CD4-positive, alpha-beta T cell treated with Interleukin-17A for 1 hour (primary cell): ENCODE results near the gene RSL24D1.
"Not testable (repeated sequence)": the region's sequence is repeated elsewhere in the genome, so short reads cannot be mapped to it uniquely, and the experiment has no call there.

Experiments used
- DNase-seq: peaks from one replicate; pipeline ENCODE4 v3.0.0-alpha.2; 2020

Gene RSL24D1

DNA sequence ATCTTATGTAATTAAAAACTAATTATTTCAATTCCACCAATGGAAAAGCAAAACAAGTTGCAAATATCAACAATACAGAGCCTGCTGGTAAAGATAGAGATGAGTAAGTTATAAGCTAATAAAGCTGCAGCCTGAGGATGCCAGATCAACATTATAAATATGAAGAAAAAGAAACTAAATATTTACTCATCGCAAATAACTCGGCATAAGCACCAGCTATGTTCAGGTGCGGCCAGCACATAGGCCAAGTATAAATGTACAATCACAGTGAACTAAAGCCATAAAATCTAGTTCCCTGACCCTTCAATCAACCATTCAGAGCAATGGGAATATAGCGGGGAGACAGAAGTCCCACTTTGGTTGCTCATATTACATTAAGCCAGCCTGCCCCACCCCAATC, 7.7 kb upstream of the RSL24D1 start:
- no peak for DNase-seq

DNA sequence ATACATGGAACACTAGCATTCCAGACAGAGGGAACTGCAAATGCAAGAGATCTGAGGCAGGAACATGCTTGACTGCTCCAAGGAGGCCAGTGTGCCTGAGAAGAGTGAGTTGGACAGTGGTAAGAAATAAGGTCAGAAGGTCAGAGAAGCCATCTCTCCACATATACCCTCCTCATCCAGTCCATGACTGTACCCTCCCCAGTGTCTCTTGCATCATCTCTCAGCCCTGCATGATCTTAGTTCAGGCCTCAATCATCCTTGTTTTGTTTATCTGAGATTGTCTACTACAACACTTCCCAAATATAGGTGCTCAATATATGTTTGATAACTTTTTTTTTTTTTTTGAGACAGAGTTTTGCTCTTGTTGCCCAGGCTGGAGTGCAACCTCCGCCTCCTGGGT, 5.5 kb upstream of the RSL24D1 start:
- no peak for DNase-seq

DNA sequence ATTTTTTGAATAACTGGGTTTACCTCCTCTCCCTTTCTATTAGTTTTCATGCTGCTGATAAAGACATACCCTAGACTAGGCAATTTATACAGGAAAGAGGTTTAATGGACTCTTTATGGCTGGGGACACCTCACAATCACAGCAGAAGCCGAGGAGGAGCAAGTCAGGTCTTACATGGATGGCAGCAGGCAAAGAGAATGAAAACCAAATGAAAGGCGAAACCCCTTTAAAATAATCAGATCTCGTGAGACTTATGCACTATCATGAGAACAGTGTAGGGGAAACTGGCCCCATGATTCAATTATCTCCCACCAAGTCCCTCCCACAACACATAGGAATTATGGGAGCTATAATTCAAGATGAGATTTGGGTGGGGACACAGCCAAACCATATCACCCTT, 2.0 kb upstream of the RSL24D1 start:
- no peak for DNase-seq

DNA sequence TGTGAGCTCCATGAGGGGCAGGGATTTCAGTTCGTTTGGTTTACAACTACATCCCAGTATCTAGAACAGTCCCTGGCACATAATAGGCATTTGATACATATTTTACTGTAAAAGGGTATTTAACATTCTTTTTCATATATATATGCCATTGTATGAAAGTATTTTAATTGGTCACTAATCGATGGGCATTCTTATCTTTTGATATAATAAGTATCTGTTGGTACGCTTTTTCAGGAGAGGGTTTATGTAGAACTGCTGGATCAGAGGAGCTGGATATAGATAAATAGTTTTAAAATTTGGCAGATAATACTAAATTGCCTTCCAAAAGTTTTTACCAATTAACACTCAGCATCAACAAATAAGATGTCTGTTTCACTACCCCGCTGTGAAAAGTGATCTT, 978 bp upstream of the RSL24D1 start:
- no peak for DNase-seq

DNA sequence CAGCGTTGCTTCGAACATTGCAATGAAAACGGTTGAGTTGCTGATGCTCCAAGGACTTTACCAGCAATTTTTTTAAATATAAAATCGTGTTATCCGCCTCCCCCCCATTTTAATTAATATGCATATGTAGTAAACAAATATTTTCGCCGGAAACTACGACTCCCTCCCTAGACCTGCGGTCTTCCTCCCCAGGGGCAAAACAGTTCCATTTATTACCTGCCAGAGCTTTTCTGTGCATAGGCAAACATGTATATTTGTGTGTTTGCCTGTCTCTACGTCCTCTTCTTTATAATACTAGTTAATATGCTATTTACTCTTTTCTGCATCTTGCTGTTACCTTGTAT, 593 bp upstream of the RSL24D1 start:
- peak; percentile 39 for DNase-seq

DNA sequence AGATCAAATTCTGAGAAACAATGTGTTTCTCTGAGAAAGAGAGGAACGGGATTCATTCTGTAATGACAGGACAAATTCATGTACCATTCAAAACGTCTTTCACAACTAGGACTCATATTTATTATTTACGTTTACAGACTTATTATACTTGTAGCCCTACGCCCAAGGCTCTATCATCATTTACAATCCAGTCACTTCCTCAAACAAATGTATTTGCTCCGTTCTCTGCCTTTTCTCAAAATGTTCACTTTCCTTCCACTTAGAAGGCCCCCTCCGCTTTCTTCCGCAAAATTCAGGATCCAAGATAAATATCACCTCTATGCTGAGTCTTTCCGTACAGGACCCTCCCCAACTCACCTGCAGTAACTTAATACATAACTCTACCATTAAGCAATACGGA, 745 bp downstream of the RSL24D1 start:
- DNase-seq: peak; percentile 18

DNA sequence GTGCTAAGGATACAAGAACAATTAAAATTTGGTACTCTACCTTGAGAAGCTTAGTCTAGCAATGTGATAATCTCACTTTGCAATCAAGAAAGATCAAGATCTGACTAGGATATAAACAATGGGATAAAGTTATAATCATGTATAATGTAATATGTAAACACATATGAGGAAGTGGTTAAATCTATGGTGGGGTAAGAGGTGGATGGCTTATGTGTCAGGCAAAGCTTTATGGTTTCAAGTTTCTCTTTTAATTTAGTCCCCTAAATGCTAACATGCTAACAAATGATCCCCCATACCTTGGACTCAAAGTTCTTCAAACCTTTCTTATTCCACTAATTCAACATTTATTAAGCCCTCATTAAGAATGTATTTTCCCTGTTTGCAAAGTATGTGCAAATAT, 2.5 kb downstream of the RSL24D1 start:
- no peak for DNase-seq

DNA sequence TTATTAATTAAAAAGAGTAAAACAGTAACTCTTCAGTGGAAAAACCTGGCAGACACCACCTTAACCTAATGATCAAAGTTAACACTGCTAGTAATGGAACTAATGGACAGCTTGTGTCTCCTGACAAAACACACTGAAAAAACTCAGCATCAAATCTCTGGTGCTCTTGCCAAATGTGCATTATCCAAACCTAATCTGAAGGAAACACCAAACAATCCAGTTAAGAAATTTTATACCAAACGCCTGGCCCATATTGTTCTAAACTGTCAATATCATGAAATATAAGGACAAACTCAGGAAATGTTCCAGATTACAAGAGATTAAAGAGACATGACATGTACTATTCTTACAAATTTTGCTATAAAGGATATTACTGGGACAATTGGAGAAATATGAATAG, 10.4 kb downstream of the RSL24D1 start:
- DNase-seq: no peak

DNA sequence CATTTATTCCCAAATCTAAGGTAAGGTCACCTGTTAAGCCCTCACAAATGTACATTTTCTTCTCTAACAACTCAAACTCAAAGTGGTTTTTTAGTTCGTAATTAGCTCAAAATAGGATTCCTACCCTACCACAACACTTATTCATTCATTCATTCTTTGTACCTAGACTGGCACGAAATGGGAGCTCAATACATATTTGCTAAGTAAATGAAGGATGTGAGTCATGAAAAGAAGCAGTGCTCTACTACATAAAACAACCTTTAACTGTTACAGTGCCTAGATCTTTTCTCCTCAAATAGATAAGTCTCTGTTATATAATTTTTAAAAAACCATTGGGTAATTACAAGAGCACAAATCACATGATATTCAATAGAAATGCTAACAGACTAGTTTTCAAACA, 13.1 kb downstream of the RSL24D1 start:
- DNase-seq: no peak

DNA sequence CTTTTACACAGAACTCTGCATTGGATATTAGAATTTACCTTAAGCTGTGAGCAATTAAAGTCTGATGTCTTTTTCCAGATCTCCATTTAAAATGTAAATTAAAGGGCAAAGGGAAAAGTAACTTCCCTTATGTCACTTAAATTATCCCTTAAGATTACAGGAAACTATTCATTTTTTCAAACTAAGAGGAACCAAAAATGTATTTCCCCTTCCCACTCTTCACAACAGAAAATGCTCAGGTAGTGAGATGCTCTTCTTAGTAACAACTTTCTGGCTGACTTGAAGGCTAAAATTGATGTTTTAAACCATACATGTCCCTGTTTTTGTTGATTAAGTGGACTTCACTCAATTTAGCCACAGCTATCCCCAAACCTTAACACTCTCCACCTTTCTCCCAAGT, 17.6 kb downstream of the RSL24D1 start:
- DNase-seq: no peak

DNA sequence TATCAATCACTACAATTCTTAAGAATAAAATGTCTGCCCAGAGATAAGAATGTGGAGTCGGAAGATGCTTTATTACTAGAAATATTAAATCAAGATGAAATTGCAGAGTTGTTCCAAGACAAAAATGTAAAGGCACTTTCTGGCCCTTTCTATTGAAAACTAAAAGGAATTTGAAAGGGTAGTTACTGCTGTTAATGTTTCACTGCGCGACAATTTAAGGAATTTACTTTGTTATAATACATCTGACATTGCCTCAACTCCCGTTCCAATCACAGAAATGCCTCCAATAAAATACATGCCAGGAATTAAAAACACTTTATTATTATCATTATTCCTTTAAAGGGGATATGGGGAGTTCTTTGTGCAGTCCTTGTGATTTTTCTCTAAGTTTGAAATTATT, 26.4 kb downstream of the RSL24D1 start:
- DNase-seq: no peak

DNA sequence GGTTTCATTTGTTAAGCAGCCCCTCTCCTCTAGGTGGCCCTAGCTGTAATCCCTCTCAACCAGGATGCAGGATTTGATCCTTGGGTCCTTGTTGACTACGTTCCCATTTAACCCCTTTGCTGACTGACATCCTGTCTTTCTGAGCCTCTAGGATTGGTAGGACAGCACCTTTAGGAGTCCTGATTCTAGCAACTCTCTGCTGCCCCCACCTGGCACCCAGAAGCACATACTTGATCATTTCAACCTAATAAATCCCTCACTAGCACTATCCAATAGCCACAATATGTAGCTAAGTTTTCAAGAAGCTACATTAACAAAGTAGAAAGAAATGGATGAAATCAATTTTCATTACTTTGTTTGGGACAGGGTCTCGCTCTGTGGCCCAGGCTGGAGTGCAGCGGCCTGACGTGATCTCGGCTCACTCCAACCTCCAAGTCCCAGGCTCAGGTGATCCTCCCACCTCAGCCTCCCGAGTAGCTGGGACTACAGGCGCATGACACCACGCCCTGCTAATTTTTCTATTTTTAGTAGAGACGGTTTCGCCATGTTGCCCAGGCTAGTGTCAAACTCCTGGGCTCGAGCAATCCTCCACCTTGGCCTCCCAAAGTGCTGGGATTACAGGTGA, 28.3 kb downstream of the RSL24D1 start:
- peak; percentile 51 for DNase-seq

DNA sequence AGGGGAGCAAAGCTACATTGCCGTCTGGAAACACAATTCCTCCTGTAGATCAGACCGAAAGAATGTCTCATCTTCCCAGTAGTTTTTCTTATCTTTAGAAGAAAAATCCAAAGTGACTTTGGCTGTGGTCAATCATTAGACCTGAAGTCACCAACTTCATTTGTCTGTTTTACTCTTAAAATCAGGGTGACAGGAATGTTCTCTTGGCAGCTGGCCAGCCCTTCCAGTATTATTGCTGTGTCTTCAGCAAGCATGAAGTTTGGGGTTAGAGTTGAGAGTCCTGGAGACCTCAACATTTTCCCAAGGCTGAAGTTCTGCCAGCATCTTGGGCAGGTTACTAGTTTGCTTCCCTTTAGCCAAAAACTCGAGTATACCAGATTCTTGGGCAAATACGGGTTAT, 32.5 kb downstream of the RSL24D1 start:
- DNase-seq: no peak

DNA sequence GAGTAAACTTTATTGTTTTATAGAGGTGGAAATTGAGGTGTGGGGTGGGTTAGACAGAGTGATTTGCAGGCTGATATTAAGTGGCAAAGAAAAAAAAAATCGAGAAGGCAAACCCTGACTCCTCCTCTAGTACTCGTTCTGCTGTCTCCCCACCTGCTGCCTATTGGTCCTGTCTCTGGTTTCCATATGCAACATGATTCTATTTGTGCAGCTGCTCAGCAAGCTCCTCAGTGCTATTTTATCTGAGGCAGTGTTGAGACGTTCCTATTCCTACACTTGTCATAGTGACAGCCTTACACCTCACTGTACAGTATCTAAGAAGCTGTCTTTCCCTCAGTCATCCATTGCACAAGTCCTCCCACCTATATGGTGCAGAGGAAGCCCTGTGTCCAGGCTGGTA, 45.1 kb downstream of the RSL24D1 start:
- DNase-seq: no peak

DNA sequence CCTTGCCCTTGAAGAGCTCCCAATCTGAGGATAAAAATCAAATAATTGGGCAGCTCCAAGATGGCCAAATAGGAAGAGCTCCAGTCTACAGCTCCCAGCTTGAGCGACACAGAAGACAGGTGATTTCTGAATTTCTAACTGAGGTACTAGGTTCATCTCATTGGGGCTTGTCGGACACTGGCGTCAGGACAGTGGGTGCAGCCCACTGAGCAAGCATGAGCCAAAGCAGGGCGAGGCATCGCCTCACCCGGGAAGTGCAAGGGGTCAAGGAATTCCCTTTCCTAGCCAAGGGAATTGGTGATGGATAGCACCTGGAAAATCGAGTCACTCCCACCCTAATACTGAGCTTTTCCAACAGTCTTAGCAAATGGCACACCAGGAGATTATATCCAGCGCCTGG, 53.6 kb downstream of the RSL24D1 start:
- not testable (repeated sequence) for DNase-seq

DNA sequence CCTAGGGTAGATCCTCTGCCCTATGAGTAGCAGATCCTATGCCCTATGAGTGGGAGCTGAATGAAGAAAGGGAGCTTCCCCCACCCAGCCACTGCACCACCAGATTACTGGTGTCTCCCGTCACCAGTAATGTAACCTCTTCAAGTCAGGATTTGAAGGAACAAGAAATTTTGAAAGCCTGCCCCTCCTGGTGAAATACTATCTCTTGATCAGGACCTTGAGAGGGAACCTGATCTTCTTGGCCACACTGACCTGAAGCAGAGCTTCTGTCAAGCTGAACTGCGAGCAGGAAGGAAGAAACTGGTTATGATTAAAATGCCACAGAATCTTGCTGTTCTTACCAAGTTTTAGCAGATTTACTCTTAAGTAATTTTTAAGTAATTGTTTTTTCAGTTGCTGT, 62.8 kb downstream of the RSL24D1 start:
- no peak for DNase-seq

DNA sequence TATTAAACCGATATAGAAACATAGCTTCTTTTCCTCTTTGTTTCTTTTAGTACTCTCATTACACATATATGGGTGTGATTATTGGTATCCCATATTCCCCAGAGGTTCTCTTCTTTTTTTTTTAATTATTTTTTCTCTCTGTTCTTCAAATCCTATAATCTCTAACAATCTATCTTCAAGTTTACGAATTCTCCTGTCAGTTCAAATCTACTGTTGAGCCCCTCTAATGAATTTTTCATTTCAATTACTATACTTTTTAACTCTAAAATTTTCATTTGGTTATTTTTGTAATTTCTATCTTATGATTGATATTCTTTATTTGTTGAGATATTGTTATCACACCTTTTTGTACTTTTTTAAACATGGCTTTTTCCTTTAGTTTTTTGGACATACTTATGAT, 64.1 kb downstream of the RSL24D1 start:
- no peak for DNase-seq
